Measurements from ENCODE around the gene CDH4.

DNA sequence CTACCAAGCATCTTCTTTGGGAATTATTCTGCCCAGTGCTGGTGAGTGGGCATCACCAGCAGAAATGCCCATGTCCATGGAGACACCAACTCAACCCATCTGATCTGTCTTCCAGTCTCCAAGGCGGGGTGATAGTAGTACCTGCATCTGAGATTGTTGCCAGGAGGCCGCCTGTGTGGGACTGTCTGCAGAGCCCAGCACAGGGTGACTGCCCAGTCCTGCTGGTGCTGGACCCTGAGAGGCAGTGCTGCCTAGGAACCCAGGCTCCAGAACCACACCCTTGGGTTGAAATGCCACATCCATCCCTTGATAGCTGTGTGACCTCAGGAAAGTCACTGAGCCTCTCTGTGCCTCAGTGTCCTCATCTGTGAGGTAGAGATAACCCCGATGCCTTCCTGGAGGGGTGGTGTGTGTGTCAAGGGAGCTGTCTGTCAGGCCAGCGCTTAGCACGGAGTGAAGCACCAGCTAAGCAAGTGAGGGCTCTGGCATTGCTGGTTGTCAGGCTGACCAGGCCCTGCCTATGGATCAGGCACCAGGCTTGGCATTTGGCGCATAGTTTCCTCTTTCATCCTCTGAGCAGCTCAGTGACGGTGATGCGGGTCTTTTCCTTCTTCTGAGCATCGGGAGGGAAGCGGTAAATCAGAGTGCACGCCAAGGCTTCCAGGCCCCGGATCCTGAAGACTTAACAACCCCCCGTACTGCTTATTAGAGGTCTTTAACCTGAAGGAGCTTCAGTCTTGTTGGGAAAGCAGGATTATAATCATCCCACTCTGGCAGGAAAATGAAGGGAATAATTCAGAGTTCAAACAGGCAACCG lies 268.2 kb downstream of the CDH4 start:
- TF ChIP-seq CTCF (IDR thresholded peaks at IDR 0.05; ENCODE audit: insufficient read depth, low read length, poor library complexity, severe bottlenecking) (no peak), EZH2phosphoT487 (conservative IDR thresholded peaks at IDR 0.05; ENCODE audit: low read length) (no peak)
